DMS53 treated with DMSO at 0.1 percent for 48 hours (cell line): Measurements from ENCODE around the gene MAST4.

Experiments
- DNase-seq: peaks from one replicate; lab custom pipeline; 2025; ENCODE audit not compliant: unreplicated experiment; lab: John Stamatoyannopoulos, UW

The MAST4 gene

DNA sequence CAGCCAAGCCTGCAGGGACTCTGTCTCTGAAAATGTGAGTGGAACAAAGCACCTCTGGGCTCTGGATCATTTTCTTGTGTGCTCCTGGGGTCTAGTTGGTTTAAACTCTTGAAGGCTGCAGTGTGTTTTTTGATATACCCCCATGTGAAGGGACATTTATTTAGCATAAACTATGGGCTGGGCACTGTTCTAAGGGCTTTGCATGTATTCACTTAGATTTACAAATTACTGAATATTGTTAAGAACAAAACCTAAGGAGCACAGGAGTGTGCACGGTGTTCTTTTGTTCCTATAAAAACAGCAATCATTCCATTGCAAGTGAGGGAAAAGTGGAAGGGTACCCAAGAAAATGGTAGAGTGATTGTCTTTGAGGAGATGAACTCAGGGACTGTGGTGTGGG is 620.4 kb downstream of the MAST4 start:
- no peak for DNase-seq
